G401.6 (cell line): ENCODE measurements around the gene OGFOD2.

Experiments
- FAIRE-seq: peaks from 2 replicates; lab custom pipeline; 2012; peaks lifted over from hg19 to GRCh38; lab: Jason Lieb, UNC

The OGFOD2 gene

DNA sequence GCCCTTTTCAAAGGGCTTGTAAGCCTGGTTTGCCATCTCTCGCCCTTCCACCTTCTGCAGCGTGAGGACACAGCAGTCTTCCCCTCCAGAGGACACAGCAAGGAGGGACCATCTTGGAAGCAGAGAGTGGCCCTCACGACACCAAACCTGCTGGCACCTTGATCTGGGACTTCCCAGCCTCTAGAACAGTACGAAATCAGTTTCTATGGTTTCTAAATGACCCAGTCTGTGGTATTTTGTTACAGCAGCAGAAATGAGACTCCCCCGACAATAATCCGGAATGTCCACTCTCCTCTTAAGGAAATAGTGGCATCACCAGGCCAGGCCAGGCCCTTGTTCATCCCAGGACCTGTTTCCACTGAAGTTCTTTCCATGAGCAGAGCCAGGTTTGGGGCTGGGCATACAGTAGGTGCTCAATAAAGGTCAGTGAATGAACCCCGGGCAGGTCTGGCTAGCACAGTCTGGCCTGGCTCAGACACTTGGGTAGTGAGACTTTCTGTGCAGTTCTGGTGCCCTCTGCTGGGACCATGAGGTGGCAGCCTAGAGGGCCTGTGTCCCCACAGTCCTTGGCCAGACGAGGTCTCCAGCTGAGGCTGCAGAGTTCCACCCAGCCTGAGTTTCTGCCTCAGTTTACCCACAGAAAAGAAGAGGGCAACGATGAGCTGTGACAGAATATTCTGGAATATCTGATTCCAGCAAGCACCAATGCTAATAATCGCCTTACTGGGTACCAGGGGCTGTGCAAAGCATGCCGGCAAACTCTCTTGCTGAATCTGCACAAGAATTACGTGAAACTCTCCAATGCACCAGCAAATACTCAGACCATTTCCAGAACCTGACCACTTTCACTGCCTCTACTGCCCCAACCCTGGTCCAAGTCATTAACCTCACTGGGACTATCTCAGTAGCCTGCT is 22.8 kb upstream of the OGFOD2 start:
- no peak for FAIRE-seq

DNA sequence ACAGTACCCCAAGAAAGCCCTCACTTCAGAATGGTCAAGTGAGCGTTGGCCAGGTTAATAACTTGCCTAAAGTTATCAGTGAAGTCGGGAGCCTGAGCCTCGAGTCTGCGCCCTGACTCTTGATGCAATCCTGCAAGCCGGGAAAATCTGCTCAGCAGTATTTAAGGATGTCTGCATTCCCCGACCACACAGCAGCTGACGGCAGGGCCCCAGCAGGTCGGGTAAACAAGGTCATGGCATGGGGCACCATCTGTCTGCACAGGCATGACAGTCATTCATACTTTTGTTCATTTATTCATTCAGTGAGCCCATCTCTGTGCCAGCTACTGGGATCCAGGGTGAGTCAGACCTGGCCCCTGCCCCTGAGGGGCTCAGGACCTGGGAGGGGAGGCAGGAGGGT is 19.9 kb upstream of the OGFOD2 start:
- FAIRE-seq, result no peak

DNA sequence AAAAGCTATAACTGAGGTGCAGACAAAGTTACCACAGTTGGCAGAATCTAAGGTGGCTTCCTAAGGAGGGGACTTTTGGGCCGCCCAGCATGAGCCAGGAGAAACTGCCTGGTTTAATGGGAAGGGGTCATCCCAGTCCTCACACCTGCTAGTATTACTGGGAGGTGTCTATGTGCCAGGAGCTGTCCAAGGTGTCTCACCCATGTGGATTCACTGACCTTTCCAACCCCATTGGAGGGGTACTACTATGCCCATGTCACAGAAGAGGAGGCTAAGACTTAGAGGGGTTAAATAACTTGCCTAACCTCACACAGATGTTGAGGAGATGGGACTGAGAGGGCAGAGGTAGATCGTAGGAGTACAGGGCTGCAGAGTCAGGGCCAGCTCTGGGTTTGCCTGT is 19.0 kb upstream of the OGFOD2 start:
- FAIRE-seq, result no peak

DNA sequence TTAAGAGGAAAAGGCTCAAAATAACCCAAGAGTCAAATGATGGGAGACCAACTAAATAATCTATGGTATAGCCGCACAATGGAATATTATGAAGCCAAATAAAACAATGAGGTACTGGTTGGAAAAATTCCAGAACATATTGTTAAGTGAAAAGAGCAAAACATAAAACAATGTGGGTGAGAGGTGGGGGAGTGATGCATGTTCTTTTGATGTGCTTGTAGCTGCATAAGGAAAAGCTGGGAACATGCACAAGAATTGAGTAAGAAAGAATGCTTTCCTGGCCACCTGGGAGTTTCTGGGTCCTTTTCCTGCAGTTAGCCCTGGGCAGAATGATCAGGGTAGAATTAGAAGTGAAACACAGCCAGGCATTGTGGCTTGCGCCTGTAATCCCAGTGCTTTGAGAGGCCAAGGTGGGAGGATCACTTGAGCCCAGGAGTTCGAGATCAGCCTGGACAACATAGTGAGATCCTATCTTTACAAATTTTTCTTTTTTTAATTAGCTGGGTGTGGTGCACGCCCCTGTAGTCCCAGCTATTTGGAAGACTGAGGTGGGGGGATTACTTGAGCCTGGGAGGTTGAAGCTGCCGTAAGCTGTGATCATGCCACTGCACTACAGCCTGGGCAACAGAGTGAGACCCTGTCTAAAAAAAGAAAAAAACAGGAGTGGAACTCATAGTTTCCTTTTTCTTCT is 16.7 kb upstream of the OGFOD2 start:
- FAIRE-seq, result no peak

DNA sequence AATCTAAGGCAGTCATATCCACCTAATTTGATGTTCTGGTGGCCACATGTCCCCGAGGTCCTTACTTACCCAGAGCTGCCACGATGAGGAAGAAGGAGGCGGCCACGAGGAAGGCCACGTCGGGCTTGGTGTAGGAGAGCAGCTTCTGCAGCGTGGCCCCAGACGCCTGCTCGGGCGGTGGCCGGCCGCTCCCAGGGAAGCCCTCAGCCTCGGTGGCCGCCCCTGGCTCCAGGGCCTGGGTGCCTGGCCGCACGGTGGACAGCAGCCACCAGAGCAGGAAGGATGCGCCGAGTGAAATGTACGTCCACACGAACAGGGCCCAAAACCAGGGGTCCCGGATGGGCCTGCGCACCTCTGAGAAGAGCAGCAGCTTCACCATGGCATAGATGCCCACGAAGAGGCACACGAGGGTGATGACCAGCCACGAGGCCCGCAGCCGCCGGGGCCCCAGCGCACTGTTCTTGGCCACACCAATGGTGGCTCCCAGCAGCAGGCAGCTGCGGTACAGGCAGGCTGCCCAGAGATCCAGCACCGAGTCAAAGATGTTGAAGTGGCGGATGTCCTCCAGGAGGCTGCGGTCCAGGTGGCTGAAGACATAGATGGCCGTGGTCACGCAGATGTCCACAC is 15.4 kb upstream of the OGFOD2 start:
- no peak for FAIRE-seq

DNA sequence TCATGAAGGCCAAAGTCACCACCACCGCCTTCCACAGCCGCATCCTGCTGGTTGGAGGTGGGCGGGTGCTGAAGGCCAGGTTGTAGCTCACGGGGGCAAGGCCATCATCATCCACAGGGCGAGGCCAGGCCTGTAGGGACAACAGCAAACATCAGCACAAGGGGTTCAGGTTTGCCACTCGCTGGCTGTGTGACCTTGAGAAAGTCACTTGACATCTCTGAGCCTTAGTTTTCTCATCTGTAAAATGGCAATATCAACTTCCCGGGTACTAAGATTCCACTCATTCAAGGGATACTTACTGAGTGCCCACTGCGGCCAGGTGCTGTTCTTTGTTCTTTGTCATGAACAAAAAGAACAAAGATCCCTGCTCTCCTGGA is 14.9 kb upstream of the OGFOD2 start:
- FAIRE-seq, result no peak

DNA sequence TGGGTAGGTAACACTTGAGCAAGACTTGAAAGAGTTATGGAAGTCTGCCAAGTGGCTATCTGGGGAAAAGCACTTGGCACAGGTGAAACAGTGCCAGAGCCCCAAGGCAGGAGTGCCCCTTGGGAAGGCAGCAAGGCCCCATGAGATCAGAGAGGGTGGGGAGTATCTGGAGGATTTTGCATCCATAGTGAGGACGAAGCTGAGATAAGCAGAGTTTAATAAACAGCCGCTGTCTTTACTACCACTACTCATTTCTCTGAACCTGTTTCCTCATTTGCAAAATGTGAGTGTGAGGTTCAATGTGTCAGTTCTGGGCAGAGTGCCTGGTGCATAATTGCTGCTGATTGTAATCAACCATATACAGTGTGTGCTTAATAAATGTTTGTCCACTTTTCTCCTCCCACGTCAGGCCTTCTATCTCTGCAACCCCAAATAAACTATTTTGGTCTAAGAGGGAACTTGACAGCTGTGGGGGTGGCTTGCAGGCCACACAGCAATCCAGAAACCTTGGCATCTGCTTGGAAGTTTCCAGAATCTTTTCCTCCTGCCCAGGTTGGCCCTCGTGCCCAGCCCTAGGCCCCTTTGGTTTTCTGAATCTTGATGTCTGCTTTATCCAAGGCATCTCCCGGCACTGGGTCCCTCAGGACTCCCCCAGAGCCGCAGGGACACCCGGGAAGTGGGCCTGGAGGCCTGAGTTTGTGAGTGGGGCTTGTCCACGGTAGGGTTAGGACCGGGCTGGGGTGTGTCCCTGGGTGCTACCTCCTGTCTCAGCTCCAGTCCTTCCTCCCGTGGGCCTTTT is 13.3 kb upstream of the OGFOD2 start:
- no peak for FAIRE-seq

DNA sequence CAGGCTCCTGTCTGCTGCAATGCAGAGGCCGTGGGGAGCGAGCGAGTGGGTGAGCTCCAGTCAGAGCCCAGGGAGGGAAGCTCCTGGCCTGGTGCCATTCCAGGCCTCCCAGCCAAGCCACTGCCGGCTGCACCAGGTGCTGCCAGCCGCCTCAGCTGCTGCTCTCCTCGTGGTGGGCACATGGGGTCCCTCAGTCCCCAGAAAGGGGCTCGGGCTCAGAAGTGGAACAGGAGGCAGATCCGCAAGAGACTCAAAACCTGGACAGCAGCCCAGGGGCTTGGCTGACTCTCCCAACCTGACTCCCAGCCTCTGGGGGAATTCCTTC is 11.1 kb upstream of the OGFOD2 start:
- no peak for FAIRE-seq

DNA sequence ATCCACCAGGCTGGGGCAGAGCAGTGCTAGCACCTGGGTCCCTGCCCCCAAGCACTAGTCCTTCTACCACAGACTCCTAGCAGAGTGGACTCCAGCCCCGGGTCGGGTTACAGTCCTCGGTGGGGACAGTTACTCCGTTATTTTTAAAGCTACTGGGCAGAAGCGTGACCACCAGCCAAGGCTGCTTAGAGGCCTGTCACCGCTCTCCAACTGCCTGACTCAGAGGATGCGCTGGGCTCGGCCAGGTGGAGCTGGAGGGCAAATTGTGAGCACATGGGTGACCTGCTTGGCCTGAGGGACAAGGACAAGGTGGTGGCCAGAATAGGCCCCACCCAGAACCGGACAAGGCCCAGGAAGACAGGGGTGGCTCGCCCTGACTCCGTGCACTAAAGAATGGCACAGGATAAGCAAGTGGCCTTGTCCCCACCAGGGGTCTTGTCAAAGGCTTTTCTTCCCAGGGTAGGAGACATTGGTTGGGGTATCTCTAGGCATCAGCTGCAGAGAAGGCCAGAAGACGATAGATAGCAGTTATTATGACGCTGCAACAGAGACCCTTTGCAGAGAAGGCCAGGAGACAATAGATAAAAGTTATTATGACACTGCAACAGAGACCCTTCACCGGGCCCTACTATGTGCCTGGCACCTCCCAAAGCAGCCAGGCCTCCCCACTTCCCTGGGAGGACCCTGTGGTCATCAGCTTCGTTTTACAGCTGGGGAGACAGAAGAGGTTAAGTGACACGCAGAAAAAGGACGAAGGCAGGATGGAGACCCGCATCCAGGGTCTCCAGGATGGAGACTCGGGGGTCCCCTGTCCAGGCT is 10.4 kb upstream of the OGFOD2 start:
- FAIRE-seq, result no peak

DNA sequence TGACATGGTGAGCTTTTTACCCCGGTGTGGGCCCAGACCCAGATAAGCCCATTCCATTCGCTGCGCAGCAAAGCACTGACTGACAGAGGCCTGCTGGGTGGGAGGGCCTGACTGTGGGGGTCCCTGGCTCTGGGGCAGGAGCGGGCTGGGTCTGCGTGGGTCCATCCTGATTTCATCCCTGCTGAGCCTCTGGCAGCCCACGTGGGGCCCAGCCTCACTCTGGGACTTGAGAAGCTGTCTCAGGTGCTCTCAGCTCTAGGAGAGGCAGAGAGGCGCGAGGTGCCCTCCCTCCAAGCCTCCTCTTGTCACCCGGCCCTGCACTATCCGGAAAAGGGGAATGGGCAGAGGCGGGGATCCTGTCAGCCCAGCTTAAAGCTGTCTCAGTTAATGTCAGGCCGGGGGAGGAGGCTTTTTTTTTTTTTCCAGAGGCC is 9.7 kb upstream of the OGFOD2 start:
- FAIRE-seq, result no peak

DNA sequence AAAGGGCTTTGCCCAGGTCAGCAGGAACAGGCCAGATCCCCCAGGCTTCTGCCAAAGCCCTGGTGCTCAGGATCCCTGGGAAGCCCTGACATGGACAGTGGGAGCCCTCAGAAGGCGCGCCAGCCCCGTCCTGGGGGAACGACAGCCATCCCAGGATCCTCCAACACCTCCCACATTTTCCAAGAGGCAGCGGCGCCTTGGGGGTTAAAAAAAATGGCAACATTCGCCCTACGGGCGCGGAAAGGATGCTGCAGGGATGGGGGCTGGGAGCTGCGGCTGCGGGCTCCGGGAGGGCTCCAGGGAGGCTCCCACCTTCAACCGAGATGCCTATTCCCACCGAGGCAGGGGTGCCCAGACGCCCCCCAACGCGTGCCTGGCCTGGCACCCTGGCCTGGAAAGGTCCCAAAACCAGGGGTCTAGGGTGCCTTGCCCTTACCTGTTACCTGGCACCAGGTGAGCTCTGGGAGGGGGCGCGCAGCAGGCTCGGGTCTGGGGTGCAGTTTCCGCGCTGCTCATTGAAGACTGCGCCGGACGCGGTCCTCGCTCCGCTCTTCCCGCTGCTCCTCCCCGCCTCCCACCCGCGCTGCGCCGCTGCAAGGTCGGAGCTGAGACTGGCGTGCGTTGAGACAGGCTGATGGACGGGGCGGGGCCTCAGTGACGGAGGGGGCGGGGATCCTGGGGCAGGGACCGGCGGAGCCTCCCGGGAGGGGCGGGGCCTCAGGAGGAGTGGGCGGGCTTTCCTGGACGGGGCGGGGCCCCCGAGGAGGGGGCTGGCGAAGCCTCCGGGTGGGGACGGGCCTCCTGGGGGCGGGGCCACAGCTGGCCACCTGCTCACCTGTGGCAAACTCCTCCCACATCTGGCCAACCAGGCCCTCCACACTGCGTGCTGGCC is 8.9 kb upstream of the OGFOD2 start, which contains the start of gene ABCB9:
ABCB9 (minus strand) TSS at position 613 of the 892 bp plus-strand sequence. CDS start 6,228 bp downstream, outside the sequence.
- FAIRE-seq, result no peak

DNA sequence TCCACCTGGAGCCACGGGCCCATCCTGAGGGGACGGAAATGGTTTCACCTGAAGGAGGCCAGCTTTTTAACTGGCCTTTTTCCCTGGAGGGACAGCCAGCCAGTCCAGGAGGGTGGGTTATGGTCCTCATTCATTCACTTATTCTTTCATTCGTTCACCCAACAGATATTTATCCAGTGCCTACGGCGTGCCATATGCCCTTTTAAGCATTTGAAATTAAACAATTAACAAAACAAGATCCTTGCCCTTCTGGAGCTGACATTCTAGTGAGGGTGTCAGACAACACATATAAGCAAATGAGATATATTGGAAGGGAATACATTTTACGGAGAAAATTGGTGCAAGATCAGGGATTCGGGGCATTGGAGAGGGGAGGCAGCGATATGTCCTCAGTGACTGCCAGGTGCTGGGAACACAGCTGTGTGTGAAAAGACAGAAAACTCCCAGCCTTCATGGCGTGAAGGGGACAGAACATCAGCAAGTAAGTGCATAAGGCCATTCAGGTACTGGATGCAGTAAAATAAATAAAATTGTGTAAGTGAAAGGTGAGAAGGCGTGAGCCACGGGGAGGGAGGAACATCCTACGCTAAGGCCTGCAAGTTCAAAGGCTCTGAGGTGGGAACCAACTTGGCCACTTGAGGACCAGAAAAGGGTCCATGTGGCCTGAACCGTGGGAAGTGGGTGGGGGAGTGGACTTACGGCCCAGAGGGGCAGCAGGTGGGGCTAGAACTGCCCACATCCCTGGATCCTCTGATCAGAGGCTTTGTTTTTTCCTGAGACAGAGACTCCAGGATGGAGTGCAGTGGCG is 8.1 kb upstream of the OGFOD2 start:
- FAIRE-seq, result no peak

DNA sequence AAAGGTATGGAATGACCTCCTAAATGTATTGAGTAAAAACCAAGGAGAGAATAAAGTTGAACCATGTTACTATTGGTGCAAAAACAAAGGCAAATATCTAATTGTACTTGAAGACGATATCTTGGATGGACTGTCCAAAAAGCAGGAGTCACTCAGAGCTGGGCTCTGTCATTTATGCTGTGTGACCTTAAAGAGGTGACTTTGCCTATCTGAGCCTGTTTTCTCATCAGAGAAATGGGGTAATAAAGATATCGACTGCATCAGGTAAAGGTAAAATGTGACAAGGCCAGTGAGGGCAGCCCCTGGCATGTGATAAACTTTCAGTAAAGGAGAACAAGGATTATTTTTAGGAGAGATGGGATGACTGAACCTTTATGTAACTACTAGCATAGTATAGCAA is 6.9 kb upstream of the OGFOD2 start:
- FAIRE-seq, result no peak

DNA sequence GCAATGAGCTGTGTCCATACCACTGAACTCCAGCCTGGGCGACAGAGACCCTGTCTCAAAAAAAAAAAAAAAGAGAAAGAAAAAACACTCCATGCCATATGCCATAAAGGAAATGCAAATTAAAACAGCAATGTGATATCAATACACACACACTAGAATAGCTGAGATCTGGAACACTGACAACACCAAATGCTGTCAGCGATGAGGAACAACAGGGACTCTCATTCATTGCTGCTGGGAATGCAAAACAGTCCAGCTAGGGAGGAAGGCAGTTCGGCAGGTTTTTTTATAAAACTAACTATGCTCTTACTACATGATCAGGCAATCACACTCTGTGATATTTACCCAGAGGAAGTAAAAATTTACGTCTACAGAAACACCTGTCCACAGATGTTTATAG is 5.4 kb upstream of the OGFOD2 start:
- FAIRE-seq, result no peak

DNA sequence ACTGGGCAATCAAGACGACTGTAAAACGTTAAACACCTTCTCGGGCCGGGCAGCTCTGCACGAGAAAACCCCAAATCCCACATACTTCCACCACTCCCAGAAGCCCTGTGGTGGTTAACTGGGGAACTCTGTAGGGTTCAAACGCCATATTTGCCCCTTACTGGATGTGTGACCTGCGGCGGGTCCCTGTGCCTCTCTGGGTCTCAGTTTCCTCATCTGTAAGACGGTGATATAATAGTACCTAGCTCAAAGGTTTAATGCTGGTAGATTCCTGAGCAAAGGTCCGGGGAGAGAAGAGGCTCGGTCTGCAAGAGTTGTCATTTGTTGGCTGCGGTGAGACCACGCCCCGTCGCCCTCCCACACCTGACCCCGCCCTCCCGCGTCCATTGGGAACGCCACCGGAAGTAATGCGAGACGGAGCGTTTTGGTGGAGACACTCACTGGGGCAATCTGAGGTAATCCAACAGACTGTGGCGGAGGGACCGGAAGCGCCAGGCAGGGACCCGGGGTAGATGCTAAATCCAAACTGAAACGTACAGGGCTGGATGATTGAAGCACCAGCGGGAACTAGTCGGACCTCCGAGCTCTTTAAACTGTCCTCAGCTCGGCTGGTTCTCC is 661 bp upstream of the OGFOD2 start:
- peak; percentile 94 for FAIRE-seq

DNA sequence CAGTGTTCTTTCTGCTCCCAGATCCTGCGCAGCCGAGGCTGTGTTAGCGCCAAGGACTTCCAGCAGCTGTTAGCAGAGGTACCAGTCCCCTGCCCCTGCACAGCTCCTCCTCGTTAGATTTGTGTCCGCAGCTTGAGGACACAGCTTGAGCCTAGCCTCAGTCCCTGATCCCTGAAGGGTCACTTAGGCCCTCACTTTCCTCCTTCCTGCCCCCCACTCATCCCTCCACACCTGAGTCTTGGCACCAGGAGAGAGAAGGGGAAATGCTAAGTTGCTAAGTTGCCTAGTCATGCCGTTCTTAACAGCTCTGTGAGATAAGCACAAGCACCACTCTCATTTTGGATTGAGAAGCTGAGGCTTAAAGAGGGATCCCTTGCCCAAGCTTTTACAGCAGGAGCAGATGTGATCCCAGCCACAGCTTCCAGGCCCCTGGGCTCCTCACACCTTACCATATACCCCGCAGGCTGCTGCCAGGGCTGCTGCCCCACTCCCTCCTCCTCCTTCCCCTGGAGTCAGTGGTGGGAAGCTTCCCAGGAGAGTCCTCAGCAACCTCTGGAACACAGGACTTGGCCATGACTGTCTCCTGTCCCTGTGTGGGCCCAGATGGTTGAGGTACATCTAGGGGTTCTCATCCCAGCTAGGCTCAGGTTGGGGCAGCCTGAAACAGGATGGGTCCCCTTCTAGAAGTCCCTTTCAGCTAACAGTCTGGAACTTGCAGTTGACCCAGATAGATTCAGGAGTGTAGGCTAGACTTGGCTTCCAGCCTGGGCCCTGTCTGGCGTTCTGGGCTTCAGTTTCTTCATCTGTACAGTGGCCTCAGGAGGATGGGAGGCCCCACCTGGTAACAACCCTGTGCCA is 975 bp downstream of the OGFOD2 start:
- no peak for FAIRE-seq

DNA sequence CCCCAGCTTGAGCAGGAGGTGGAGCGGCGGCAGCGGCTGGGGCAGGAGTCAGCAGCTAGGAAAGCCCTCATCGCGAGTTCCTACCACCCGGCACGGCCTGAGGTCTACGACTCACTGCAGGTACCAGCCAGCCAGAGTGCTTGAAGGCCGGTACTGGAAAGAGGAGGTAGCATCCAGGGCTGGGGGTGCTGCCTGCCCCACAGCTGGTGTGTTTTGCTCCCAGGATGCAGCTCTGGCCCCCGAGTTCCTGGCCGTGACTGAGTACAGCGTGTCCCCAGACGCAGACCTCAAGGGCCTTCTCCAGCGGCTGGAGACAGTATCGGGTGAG is 1.6 kb downstream of the OGFOD2 start:
- no peak for FAIRE-seq

DNA sequence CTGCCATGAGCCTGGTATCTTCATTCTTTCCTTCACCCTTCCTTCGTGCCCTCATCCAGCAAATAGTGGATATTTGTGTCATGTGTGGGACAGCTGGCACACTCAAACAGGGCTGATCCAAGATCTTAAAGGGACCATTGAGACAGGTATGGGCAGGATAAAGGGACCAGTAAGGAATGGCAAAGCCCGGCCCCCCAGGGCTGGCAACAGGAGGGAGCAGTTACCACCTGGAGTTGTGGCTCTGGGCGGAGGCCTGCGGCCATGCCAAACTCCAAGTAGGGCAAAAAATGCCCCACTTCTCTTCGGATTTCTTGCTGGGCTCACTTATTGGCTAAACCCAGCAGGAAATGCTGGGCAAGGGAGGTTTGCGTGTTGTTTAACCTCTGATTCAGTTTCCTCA is 2.1 kb downstream of the OGFOD2 start:
- no peak for FAIRE-seq
